ENCODE measurements around the gene SPEF2. TPM values are rescaled to one million over a fixed set of nuclear protein-coding genes. Genes with fewer than 3 reads are reported as not detected.

Gene SPEF2
- total RNA-seq, 1 experiment from 2014 or later = 10.6 TPM

- H3K4me3 ChIP-seq = no peak overlapping the region
- no peak overlapping the region for H2AFZ ChIP-seq
- H3K4me1 ChIP-seq (replicated peaks; ENCODE audit: insufficient read depth) = no peaks in the 10 kb centered on the region
- no peaks in the 10 kb centered on the region for H3K9me3 ChIP-seq (ENCODE audit: insufficient read depth, low read depth)
- no TSS peak for BruUV-seq (replicated peaks)
- ChIA-PET CTCF (no interaction called here), POLR2A (ENCODE audit: unreplicated experiment) (interaction anchor here (0.6 kb wide), 2 partner anchors 965 to 1150 kb away, joined by 3 read pairs; no protein-coding TSS in a partner anchor)
- H3K79me2 ChIP-seq (ENCODE audit: low read depth) = no peaks in the 10 kb centered on the region
- H3K9me2 ChIP-seq (ENCODE audit: insufficient read depth) = peaks cover 5% of the 10 kb centered on the region; the same call in 1 of the 2 replicates
- TF ChIP-seq EZH2 (IDR thresholded peaks at IDR 0.05; ENCODE audit: low read depth) (no peak), CTCF (conservative IDR thresholded peaks at IDR 0.05) (no peak)
- H3K27me3 ChIP-seq (ENCODE audit: insufficient read depth, low read depth) = no peaks in the 10 kb centered on the region
- H3K27ac ChIP-seq = no peak overlapping the region
- no peak overlapping the region for H3K4me2 ChIP-seq
- no peaks in the 10 kb centered on the region for H3K36me3 ChIP-seq (ENCODE audit: low read depth)
- H3F3A ChIP-seq (ENCODE audit: insufficient read depth, low read depth) = no peaks in the 10 kb centered on the region
- intact Hi-C loops (cut with micrococcal nuclease; ENCODE audit: unreplicated experiment) = no loop called here
- no peaks in the 10 kb centered on the region for H4K20me1 ChIP-seq (ENCODE audit: insufficient read depth)
- DNase-seq = peak in 1 of 2 experiments; percentile 26
Measured at GRCh38 chr5:35832762-35833161, 215.1 kb downstream of the SPEF2 start.

GRCh38 chr5:35833224-35833623 lies 215.6 kb downstream of the SPEF2 start:
- Histone ChIP-seq H3K79me2 (ENCODE audit: low read depth) (no peaks in the 10 kb centered on the region), H3K4me2 (no peak overlapping the region), H3F3A (ENCODE audit: insufficient read depth, low read depth) (no peaks in the 10 kb centered on the region), H3K36me3 (ENCODE audit: low read depth) (no peaks in the 10 kb centered on the region), H3K27ac (no peak overlapping the region), H3K9me2 (ENCODE audit: insufficient read depth) (peaks cover 5% of the 10 kb centered on the region; the same call in 1 of the 2 replicates), H2AFZ (no peak overlapping the region), H3K4me3 (no peak overlapping the region), H4K20me1 (ENCODE audit: insufficient read depth) (no peaks in the 10 kb centered on the region), H3K4me1 (replicated peaks; ENCODE audit: insufficient read depth) (no peaks in the 10 kb centered on the region), H3K9me3 (ENCODE audit: insufficient read depth, low read depth) (no peaks in the 10 kb centered on the region), H3K27me3 (ENCODE audit: insufficient read depth, low read depth) (no peaks in the 10 kb centered on the region)
- ChIA-PET CTCF (no interaction called here), POLR2A (ENCODE audit: unreplicated experiment) (interaction anchor here (0.6 kb wide), 2 partner anchors 965 to 1150 kb away, joined by 3 read pairs; no protein-coding TSS in a partner anchor)
- no TSS peak for BruUV-seq (replicated peaks)
- peak in 1 of 2 experiments; percentile 10 for DNase-seq
- intact Hi-C loops (cut with micrococcal nuclease; ENCODE audit: unreplicated experiment) = no loop called here
- no peak for TF ChIP-seq CTCF (conservative IDR thresholded peaks at IDR 0.05)
- no peak for TF ChIP-seq EZH2 (IDR thresholded peaks at IDR 0.05; ENCODE audit: low read depth)

GRCh38 chr5:35835796-35836742 lies 218.4 kb downstream of the SPEF2 start:
- H3K36me3 ChIP-seq (ENCODE audit: low read depth) = no peaks in the 10 kb centered on the region
- no peak overlapping the region for H3K27ac ChIP-seq
- H3K4me2 ChIP-seq = no peak overlapping the region
- intact Hi-C loops (cut with micrococcal nuclease; ENCODE audit: unreplicated experiment) = no loop called here
- no peak overlapping the region for H2AFZ ChIP-seq
- ChIA-PET POLR2A (ENCODE audit: unreplicated experiment) (no interaction called here), CTCF (no interaction called here)
- no peaks in the 10 kb centered on the region for H4K20me1 ChIP-seq (ENCODE audit: insufficient read depth)
- no peaks in the 10 kb centered on the region for H3K79me2 ChIP-seq (ENCODE audit: low read depth)
- peaks cover 5% of the 10 kb centered on the region; the same call in 1 of the 2 replicates for H3K9me2 ChIP-seq (ENCODE audit: insufficient read depth)
- no peaks in the 10 kb centered on the region for H3K27me3 ChIP-seq (ENCODE audit: insufficient read depth, low read depth)
- no peaks in the 10 kb centered on the region for H3K4me1 ChIP-seq (replicated peaks; ENCODE audit: insufficient read depth)
- H3K9me3 ChIP-seq (ENCODE audit: insufficient read depth, low read depth) = no peaks in the 10 kb centered on the region
- H3K4me3 ChIP-seq = no peak overlapping the region
- DNase-seq = peak in 1 of 2 experiments; percentile 19
- no peak for TF ChIP-seq EZH2 (IDR thresholded peaks at IDR 0.05; ENCODE audit: low read depth)
- no peak for TF ChIP-seq CTCF (conservative IDR thresholded peaks at IDR 0.05)
- BruUV-seq (replicated peaks) = no TSS peak
- H3F3A ChIP-seq (ENCODE audit: insufficient read depth, low read depth) = no peaks in the 10 kb centered on the region
